Right ventricle myocardium superior (tissue), 1 donor: ENCODE data around the gene RBM8A. TPM values are rescaled to one million over a fixed set of nuclear protein-coding genes. Genes with fewer than 3 reads are reported as not detected.

Experiments
- ATAC-seq: fragments of 200-7000 bp; cut with Tn5 transposase; one replicate; pipeline ENCODE4 v1.9.1; 2020; ENCODE audit warnings: mild to moderate bottlenecking; ENCODE audit not compliant: poor library complexity
- DNase-seq: peaks from one replicate; pipeline ENCODE4 v3.0.0-alpha.2; 2020
- intact Hi-C: fragments of 100-400 bp; cut with DNase I; formaldehyde crosslinking; loops from one replicate; pipeline ENCODE4 v1.11.2; 2022
- long read RNA-seq: library from polyadenylated mRNA; unstranded; transcript quantifications from one replicate; pipeline ENCODE4 v2.0.0, GENCODE V29; 2021
- total RNA-seq: library from RNA; stranded (reverse); fragmentation: NEBNext Ultra II Directional; extraction: Animal tissue kit (Norgen Biotek cat#: 25700); gene quantifications from one replicate; pipeline ENCODE4 v1.2.1, GENCODE V29; 2021
- donor health status: DM: no; HTN: yes; CAD: no; lungs with severe emphysema.

Gene RBM8A
- 57.9 TPM for total RNA-seq
- long read RNA-seq, full-length matches to known transcripts: 20 of 32 reads
- long read RNA-seq, partial matches to known transcripts: 7 of 32 reads
- long read RNA-seq, other reads (novel, unspliced or antisense): 5 of 32 reads

- ATAC-seq: peak; percentile 98
- intact Hi-C loops: no loop called here
Measured at GRCh38 chr1:145927063-145927886, at the start of gene RBM8A. TSS of gene RBM8A (minus strand) at chr1:145927484. CDS start at chr1:145927426, 58 bp downstream.

GRCh38 chr1:145977016-145977415 lies 49.7 kb upstream of the RBM8A start:
- intact Hi-C loops: loop anchor here (2.0 to 10.0 kb wide), 2 partner anchors 32 to 62 kb away; partner anchors contain the start of genes ITGA10 and PEX11B
- no peak for DNase-seq
- ATAC-seq: no peak

More at GRCh38 chr1:145927063-145927886, at the start of gene RBM8A:
- peak; percentile 94 for DNase-seq

GRCh38 chr1:145975216-145975615 lies 47.9 kb upstream of the RBM8A start:
- no peak for ATAC-seq
- no peak for DNase-seq
- intact Hi-C loops: loop anchor here (10.0 kb wide), 1 partner anchor 60 kb away; the partner anchor contains the start of genes ITGA10 and PEX11B

- intact Hi-C loops: loop anchor here (10.0 kb wide), 1 partner anchor 60 kb away; the partner anchor contains the start of genes ITGA10 and PEX11B
- ATAC-seq: no peak
Measured at GRCh38 chr1:145974721-145975120, 47.4 kb upstream of the RBM8A start.

GRCh38 chr1:145972580-145972979 lies 45.3 kb upstream of the RBM8A start:
- no peak for DNase-seq
- no peak for ATAC-seq
- intact Hi-C loops: loop anchor here (10.0 kb wide), 1 partner anchor 58 kb away; the partner anchor contains the start of genes ITGA10 and PEX11B

More at GRCh38 chr1:145974721-145975120, 47.4 kb upstream of the RBM8A start:
- no peak for DNase-seq

- DNase-seq (no peak), ATAC-seq (no peak)
- intact Hi-C loops: no loop called here
Measured at GRCh38 chr1:145967288-145967687, 40.0 kb upstream of the RBM8A start.

GRCh38 chr1:145965119-145965744 lies 37.9 kb upstream of the RBM8A start:
- DNase-seq (no peak), ATAC-seq (no peak)
- intact Hi-C loops: no loop called here

GRCh38 chr1:145964328-145965118 lies 37.2 kb upstream of the RBM8A start, which contains the start of the genes ANKRD34A and POLR3GL:
TSS of gene ANKRD34A (minus strand) at chr1:145964575. CDS start at chr1:145961759, 2,816 bp downstream.
TSS of gene POLR3GL (plus strand) at chr1:145964690. CDS start at chr1:145974866, 10,176 bp downstream.
- intact Hi-C loops: no loop called here
- DNase-seq (peak; percentile 98), ATAC-seq (peak; percentile 84)

- DNase-seq (no peak), ATAC-seq (no peak)
- intact Hi-C loops: no loop called here
Measured at GRCh38 chr1:145963265-145964019, 36.2 kb upstream of the RBM8A start.

- DNase-seq (peak; percentile 62), ATAC-seq (no peak)
- intact Hi-C loops: no loop called here
Measured at GRCh38 chr1:145962157-145963102, 35.1 kb upstream of the RBM8A start.

- intact Hi-C loops: no loop called here
- ATAC-seq (no peak), DNase-seq (peak; percentile 69)
Measured at GRCh38 chr1:145961425-145962156, 34.3 kb upstream of the RBM8A start.

GRCh38 chr1:145961109-145961424 lies 33.8 kb upstream of the RBM8A start:
- ATAC-seq: no peak
- DNase-seq: no peak
- intact Hi-C loops: no loop called here

GRCh38 chr1:145960468-145961108 lies 33.3 kb upstream of the RBM8A start:
- ATAC-seq: peak; percentile 54
- DNase-seq: peak; percentile 89
- intact Hi-C loops: no loop called here

- ATAC-seq (no peak), DNase-seq (no peak)
Measured at GRCh38 chr1:145959957-145960467, 32.7 kb upstream of the RBM8A start.

GRCh38 chr1:145959333-145959732 lies 32.0 kb upstream of the RBM8A start:
- ATAC-seq (no peak), DNase-seq (no peak)
- intact Hi-C loops: no loop called here

More at GRCh38 chr1:145959957-145960467, 32.7 kb upstream of the RBM8A start:
- intact Hi-C loops: no loop called here
